Stimulated activated CD4-positive, alpha-beta T cell treated with anti-CD3 and anti-CD28 coated beads, TNF-alpha, amount 100 ng/mL, for 4 hours (primary cell): ENCODE results near the gene ADAD2.

Source experiments
- DNase-seq, 3 experiments: peaks; one replicate each; pipeline ENCODE4 v3.0.0-alpha.2; 2020; ENCODE audit warnings: low read depth in 3 of 3

The ADAD2 gene

DNA sequence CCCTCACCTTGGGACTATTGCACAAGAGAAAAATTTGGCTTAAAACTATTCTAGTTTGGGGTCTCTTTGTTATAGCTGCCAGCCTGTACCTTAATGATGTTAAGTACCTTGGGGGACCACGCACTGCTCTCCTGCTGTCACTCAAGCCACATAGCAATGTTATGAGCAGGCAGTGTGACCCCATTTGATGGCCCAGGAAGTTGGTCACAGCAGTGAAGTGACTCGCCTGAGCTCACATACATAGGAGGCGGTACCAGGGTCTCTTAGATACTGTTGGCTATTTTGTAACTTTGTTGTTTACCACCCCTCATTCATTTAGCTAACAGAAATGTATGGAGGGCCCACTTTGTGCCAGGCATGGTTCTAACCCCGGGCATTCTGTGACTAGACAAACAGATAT is 32.5 kb downstream of the ADAD2 start:
- no peak for DNase-seq

GRCh38 chr16:84224554-84224953 is 33.6 kb downstream of the ADAD2 start:
- DNase-seq, result no peak

DNA sequence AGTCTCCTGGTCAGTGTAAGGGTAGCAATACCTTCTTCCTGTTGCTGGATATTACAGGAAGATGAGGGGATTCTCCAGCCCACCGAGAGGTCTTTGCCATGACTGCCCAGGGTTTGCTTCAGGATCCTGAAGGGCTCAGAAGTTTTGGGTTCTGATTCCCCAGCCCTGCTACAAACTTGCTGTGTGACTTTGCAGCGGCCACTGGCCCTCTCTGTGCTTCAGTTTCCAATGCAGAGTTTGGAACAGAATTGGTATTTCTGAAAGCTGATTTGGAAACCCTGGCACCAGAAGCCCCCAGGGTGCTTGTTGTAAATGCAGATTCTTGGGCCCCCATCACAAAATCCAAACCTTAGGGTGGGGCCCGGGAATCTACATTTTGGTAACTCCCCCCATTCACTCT is 34.2 kb downstream of the ADAD2 start:
- DNase-seq, result no peak

- DNase-seq, result no peak
These were observed 34.6 kb downstream of the ADAD2 start for GRCh38 chr16:84225571-84225970.

GRCh38 chr16:84226026-84226425 is 35.1 kb downstream of the ADAD2 start:
- DNase-seq, result no peak

- DNase-seq, result no peak
These were observed 36.6 kb downstream of the ADAD2 start for GRCh38 chr16:84227548-84227947.

DNA sequence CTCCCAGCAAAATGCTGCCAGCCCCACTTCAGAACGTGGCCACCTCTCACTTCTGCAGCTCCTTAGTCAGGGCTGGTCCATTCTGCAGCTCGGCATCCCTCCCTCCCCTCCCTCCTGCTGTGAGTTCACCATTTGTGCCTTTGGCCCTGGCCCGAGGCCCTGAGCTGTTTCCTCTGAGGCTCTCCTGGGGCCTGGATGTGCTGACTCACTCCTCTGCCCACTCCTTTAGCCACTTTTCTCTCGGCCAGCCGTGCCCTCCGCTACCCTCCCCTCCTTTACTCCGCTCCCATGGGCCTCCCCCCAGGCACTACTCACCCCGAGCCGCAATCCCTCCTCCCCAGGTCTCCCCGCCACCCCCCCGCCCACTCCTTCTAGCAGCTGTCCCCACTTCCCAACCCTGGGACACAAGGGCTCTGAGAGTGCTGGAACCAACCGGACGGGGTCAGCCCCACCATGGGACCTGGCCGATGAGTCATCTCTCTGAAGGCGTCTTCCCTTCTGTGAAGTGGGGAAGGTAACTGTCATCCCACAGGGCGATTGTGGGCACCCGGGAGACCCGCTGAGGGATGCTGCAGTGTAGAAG is 37.4 kb downstream of the ADAD2 start:
- DNase-seq, result no peak

GRCh38 chr16:84229471-84229870 is 38.5 kb downstream of the ADAD2 start:
- no peak for DNase-seq

DNA sequence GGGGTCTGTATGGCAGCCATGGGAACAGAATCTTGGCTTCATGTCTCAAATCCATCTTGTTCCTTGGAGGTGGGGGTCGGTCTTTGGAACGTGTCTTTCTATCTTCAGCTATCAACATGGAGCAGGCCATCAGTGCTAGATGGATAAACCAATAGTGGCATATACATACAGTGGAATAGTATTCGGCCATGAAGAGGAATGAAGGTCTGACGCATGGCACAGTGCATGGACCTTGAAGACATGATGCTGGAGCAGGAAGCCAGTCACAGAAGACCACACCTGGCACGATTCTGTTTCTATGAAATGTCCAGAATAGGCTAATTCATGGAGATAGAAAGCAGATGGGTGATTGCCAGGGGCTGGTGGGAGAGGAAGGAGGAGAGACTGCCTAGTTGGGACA is 41.1 kb downstream of the ADAD2 start:
- DNase-seq, result no peak

DNA sequence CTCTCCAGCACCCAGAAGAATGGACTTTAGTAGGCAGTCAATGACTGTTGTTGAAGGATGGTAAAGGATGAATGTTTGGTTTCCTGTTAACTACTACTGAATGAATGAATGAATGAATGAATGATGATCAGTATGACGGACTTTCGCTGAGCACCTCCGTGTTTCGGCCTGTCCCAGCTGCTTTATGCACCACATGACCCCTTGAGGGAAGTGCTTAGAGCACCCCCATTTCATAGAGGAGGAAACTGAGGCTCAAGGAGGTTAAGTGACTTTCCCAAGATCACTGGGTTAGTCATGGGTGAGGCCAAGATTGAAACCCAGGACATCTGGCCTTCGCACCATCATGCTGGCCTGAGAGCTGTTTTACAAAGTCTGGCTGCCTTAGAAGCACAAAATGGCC is 42.0 kb downstream of the ADAD2 start:
- no peak for DNase-seq

DNA sequence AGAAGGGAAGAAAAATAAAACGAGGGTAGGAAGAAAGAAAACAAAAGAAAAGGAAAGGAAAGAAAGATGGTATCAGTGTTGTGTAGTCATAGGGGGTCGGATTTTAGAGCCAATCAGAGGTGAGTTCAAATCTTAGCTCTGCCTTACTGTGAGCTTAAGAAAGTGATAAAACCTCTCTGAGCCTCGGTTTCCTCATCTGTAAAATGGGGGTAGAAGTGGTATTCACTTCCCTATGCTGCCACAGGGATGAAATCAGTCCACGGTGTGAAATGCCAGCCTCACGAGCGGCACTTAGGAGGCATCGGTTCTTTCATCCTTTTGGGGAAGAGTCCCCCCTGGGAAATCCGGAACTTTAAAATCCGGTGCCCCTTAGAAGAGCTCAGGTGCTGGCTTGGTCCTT is 42.8 kb downstream of the ADAD2 start:
- DNase-seq, result no peak

GRCh38 chr16:84234321-84235241 is 43.6 kb downstream of the ADAD2 start:
- no peak for DNase-seq

DNA sequence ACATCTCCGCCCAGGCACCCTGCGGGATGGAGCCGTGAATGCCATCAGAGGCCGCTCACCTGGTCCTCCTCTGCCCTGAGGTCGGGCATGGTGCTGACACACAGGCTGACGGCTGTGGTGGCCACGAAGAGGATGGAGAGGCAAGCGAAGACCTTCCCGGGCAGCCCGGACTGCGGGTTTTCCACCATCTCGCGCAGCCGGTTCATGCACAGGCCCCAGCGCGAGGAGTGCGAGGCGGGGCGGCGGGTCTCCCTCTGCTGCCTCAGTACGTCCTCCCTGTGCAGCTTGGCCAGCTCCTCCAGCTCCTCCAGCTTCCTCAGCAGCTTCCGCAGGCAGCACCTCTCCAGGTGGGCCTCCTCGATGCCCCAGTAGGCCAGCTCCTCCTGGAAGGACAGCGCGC is 45.7 kb downstream of the ADAD2 start:
- no peak for DNase-seq

GRCh38 chr16:84237994-84238750 is 47.2 kb downstream of the ADAD2 start:
- no peak for DNase-seq

DNA sequence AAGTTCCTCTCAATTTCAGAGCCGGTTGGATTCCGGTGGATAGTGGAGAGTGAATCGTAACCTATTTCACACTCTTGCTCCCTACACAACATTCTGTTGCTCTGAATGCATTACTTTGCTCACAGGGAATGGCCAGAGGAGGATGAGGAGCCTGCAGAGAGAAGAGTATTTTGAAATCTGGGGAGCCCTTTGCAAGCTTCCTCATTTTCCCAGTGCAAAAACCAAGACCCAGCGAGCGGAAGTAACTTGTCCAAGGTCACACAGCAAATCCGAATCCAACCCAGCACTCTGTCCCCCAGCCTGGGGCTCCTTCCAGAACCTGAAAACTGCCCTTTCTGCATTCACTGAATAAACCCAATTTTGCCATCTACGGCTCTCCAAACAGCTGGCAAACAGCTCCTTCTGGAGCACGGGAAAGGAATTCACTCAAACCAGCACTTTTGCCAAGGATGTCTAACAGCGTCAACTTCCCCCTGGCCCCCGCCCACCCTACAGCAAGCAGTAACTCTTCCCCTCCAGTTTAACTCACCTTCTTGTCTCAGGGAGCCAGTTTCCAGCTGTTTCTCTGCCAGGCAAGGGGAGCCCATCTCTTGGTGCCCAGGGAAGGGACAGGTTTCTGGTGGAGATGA is 48.3 kb downstream of the ADAD2 start:
- DNase-seq, result no peak

GRCh38 chr16:84239909-84240308 is 49.0 kb downstream of the ADAD2 start, which contains the start of gene KCNG4:
Gene KCNG4 (minus strand): TSS chr16:84240012. CDS start chr16:84237485, 2,527 bp downstream.
- DNase-seq, result no peak

DNA sequence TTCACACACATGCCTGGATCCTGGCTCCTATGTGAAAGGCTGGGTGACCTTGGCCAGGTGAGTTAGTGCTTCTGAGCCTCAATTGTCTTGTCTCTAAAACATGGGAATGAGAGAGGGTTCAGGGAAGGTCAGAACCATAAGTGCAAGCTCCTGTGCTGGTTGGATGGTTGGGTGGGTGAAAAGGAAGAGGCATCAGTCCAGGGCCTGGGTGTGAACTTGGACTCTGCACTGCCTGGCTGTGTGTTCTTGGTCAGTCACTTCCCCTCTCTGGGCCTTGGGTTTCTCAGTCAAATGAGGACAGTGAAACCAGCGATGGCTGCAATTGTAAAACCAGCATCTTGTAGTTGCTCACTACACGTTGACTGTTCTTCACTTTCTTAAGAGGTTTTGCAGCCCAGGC is 49.5 kb downstream of the ADAD2 start:
- DNase-seq, result no peak

DNA sequence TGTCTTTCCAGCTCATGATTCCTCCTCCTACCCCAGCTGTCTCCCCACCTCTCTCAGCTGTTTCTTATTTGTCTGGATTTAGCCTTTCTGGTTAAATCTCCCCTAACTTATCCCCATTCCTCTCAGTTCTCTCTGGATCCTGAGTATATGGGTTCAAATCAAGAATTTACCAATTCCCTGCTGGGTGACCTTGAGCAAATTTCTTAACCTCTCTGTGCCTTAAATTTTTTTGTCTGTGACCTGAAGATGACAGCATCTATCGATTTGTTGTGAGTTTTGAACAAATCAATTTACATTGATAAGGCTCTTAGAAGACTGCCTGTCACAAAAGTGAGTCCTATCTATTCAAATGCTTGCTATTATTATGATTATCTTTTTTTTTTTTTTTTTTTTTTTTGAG is 50.8 kb downstream of the ADAD2 start:
- no peak for DNase-seq

- DNase-seq, result no peak
These were observed 51.9 kb downstream of the ADAD2 start for GRCh38 chr16:84242839-84243238.

GRCh38 chr16:84243732-84244131 is 52.8 kb downstream of the ADAD2 start:
- DNase-seq, result no peak

GRCh38 chr16:84244728-84245127 is 53.8 kb downstream of the ADAD2 start:
- DNase-seq, result no peak
